ENCODE measurements around the gene CCDC172. TPM values are rescaled to one million over a fixed set of nuclear protein-coding genes. Genes with fewer than 3 reads are reported as not detected.
"Not testable (repeated sequence)": the region's sequence is repeated elsewhere in the genome, so short reads cannot be mapped to it uniquely, and the experiment has no call there.

The CCDC172 gene
- total and polyA plus RNA-seq, 2 of the 13 experiments (the other 11 are each of a cell fraction or from before 2014, with no cell fraction given), result not detected

DNA sequence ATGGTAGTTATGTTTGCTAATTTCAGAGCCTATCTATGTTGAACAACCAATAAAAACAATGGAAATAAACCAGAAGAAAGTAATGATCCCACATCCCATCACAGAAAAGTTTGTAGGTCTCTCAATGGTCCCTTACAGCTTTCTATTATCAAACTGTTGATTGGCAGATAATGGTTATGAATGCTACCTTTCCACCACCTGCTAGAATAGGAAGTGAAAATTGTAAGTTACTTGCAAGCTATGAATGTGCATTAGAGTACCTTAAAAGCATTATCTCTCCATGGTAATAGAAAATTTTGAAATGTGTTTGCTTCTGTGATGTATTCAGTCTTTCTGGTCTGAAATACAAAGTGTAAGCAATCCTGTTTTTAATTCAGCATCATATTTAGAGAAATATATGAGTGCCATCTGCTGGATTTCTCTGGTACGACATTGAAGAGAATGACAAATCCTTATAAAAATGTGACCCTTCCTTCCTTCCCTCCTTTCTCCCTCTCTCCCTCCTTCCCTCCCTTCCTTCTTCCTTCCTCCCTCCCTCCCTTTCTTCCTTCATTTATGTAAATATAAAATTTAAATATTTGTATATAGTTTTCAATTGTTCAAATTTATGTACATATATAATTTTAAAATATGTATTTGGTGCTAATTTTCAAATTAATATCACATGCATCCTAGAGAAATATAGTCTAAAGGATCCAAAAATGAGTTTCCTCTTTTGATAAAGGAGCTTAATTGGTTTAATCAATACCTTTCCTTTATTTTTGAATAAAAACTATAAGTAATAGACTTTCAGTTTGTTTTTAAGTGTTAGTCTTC is 62.0 kb downstream of the CCDC172 start (continued):
- peak; percentile 55 for TF ChIP-seq STAG1 (CRISPR knock-in tag; IDR thresholded peaks at IDR 0.05)
- TF ChIP-seq EED (CRISPR knock-in tag; IDR thresholded peaks at IDR 0.05), result no peak
- no peak for TF ChIP-seq ZFP37 (CRISPR knock-in tag; IDR thresholded peaks at IDR 0.05; ENCODE audit: borderline replicate concordance)
- TF ChIP-seq, protein P1, sequence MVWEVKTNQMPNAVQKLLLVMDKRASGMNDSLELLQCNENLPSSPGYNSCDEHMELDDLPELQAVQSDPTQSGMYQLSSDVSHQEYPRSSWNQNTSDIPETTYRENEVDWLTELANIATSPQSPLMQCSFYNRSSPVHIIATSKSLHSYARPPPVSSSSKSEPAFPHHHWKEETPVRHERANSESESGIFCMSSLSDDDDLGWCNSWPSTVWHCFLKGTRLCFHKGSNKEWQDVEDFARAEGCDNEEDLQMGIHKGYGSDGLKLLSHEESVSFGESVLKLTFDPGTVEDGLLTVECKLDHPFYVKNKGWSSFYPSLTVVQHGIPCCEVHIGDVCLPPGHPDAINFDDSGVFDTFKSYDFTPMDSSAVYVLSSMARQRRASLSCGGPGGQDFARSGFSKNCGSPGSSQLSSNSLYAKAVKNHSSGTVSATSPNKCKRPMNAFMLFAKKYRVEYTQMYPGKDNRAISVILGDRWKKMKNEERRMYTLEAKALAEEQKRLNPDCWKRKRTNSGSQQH (CRISPR knock-in tag; IDR thresholded peaks at IDR 0.05; ENCODE audit: low read depth), result no peak
- no peak for TF ChIP-seq ZNF788 (CRISPR knock-in tag; IDR thresholded peaks at IDR 0.05; ENCODE audit: borderline replicate concordance)
- TF ChIP-seq KLF9 (CRISPR knock-in tag; IDR thresholded peaks at IDR 0.05; ENCODE audit: low read depth), result no peak
- TF ChIP-seq, protein P2, sequence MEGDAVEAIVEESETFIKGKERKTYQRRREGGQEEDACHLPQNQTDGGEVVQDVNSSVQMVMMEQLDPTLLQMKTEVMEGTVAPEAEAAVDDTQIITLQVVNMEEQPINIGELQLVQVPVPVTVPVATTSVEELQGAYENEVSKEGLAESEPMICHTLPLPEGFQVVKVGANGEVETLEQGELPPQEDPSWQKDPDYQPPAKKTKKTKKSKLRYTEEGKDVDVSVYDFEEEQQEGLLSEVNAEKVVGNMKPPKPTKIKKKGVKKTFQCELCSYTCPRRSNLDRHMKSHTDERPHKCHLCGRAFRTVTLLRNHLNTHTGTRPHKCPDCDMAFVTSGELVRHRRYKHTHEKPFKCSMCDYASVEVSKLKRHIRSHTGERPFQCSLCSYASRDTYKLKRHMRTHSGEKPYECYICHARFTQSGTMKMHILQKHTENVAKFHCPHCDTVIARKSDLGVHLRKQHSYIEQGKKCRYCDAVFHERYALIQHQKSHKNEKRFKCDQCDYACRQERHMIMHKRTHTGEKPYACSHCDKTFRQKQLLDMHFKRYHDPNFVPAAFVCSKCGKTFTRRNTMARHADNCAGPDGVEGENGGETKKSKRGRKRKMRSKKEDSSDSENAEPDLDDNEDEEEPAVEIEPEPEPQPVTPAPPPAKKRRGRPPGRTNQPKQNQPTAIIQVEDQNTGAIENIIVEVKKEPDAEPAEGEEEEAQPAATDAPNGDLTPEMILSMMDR (CRISPR knock-in tag; IDR thresholded peaks at IDR 0.05), result peak; percentile 56
- peak; percentile 38 for TF ChIP-seq SMC3 (IDR thresholded peaks at IDR 0.05; ENCODE audit: low read length)
- TF ChIP-seq RFXAP (CRISPR knock-in tag; IDR thresholded peaks at IDR 0.05; ENCODE audit: borderline replicate concordance), result no peak
- no peak for TF ChIP-seq ZMYM4 (CRISPR knock-in tag; IDR thresholded peaks at IDR 0.05)

DNA sequence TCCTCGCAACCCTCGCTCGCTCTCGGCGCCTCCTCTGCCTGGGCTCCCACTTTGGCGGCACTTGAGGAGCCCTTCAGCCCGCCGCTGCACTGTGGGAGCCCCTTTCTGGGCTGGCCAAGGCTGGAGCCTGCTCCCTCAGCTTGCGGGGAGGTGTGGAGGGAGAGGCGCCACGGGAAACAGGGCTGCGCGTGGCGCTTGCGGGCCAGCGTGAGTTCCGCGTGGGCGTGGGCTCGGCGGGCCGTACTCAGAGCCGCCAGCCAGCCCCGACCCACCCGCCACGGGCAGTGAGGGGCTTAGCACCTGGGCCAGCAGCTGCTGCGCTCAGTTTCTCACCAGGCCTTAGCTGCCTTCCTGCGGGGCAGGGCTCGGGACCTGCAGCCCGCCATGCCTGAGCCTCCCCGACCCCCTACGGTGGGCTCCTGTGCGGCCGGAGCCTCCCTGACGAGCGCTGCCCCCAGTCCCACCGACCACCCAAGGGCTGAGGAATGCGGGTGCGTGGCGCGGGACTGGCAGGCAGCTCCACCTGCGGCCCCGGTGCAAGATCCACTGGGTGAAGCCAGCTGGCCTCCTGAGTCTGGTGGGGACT is 69.1 kb downstream of the CCDC172 start:
- in situ Hi-C loops (cut with HindIII; ENCODE audit: extremely low pct_ligation_motif_present, low pct_unique_long_range_greater_than_20kb); DNase-seq (ENCODE audit: low spot score); H3K79me2 ChIP-seq (ENCODE audit: insufficient read depth, low read length); H4K20me1 ChIP-seq (ENCODE audit: insufficient read depth, low read length); CTCF ChIA-PET (ENCODE audit: low intra/inter-chr PET ratio, low total read pairs); H3K4me1 ChIP-seq (ENCODE audit: insufficient read depth, low read length); intact Hi-C loops (cut with micrococcal nuclease; ENCODE audit: unreplicated experiment); H3K27ac ChIP-seq (ENCODE audit: extremely low read length, insufficient read depth, low read length); ATAC-seq; POLR2A ChIA-PET; BruUV-seq (replicated peaks); H3K36me3 ChIP-seq (replicated peaks in 1 of 2; ENCODE audit: control insufficient read depth in 1 of 2, insufficient read depth in 2 of 2, low read length in 2 of 2); H2AFZ ChIP-seq (ENCODE audit: low read length); H3K9ac ChIP-seq (ENCODE audit: insufficient read depth, low read depth, low read length); H3K4me3 ChIP-seq (replicated peaks in 1 of 3; ENCODE audit: insufficient read depth in 1 of 3, low read depth in 2 of 3, low read length in 3 of 3); H3K4me2 ChIP-seq (ENCODE audit: low read depth, low read length); FAIRE-seq; H3K27me3 ChIP-seq (ENCODE audit: control insufficient read depth in 1 of 2, insufficient read depth in 2 of 2, low read length in 2 of 2); H3K9me3 ChIP-seq (ENCODE audit: low read length): not testable (repeated sequence)
- WGBS (ENCODE audit: low lambda C conversion rate), result 76% methylated on average over 12 of the region's 43 CpGs
